NCI-H345 treated with DMSO at 0.1 percent for 48 hours (cell line): ENCODE measurements around the gene RHEX.
A peak's percentile ranks its signal among the peaks of the same experiment; 100 is the strongest.

Experiments
- DNase-seq: peaks from one replicate; lab custom pipeline; 2025; ENCODE audit not compliant: unreplicated experiment; lab: John Stamatoyannopoulos, UW

The RHEX gene

DNA sequence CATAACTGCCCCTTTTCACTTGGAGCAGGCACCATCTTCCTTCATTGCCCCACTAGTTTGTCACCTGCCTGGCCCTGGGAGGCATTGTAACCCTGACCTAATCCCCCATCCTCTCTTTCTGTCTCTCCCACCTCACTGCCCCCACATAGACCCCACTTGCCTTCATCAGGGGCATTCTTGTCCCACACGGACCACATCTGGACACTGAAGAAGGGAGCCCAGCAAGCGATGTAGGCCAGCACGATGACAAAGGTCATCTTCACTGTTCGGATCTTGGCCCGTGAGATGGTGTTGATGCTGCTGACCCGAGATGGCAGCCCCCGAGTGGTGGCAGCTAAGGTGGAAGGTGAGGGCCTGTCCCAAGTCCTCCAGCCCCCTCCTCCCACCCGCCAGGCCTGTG, 62.8 kb downstream of the RHEX start:
- no peak for DNase-seq

DNA sequence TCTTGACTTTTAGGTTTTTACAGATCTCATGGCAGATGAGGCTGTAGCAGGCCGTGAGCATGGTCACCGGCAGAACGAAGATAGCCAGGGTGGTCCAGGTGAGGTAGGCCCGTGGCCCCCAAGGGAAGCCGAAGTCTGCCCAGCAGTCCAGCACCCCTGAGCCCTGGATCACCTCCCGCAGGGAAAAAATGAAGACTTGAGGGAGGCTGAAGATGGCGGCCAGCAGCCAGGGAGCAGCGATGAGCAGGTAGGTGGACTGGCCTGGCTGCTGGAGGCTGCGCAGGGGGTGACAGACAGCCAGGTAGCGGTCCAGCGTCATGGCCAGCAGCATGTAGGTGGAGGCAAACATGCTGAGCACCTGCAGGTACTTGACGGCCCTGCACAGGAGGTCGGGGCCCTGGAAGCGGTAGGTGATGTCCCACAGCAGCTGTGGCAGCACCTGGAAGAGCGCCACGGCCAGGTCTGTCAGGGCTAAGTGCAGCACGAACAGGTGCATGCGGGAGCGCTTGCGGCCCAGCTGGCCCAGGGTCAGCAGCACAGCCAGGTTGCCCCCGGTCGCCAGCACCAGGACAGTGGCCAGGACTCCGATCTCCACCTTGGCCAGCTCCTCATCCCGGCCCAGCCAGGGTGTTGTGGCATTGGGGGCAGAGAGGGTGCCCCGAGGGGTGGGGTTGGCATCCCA, 63.4 kb downstream of the RHEX start:
- no peak for DNase-seq

DNA sequence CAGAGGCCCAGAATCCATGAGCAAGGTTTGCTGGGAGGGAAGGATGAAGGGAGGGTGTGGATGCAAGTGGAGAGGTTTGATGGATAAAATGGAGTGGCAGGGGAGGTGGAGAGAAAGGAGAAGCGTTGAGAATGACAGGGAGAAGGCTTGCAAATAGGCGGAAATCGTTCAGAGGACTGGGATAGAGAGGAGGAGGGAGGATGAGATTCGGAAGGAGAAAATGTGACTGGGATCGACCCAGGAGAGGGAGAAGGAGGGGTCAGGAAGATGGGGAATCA, 63.8 kb downstream of the RHEX start:
- no peak for DNase-seq

DNA sequence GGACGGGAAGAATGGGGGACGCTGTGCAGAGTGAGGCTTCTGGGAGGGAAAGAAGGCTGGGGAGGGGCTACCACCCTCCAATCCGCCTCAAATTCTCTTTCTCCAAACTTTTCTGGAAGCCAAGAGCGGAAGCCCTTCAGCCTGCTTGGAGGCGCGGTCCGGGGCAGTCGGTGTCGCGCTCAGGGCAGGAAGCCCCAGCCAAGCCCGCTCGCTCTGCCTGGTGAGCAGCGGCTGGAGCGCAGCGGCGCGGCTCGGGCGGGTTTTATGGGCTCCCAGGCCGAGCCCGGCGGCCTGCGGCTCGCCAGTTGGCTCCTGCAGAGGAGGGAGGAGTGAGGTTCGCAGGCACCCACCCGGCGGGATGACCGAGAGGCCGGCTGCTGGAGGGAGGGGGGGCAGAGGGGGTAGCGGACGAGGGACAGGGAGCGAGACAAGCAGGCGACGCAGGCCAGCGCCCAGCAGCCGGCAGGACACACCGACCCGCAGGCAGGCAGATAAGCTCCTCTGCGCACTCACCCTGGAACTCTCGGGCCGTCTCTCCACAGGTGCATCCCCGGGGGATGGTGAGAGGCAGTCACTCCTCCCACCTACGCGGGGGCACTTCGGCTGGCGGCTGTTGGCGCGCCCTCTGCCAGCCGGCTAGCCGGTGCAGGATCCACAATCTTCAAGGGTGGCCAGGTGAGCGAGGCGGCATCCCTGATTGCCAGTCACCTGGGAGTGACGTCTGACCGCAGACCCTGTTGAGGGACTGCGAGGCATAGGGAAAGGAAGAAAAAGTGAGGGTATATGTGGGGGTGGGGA, 64.4 kb downstream of the RHEX start, which contains the start of gene AVPR1B:
AVPR1B (minus strand) TSS at position 238 of the 798 bp plus-strand sequence. CDS start 498 bp downstream, outside the sequence.
- DNase-seq = peak; percentile 50

DNA sequence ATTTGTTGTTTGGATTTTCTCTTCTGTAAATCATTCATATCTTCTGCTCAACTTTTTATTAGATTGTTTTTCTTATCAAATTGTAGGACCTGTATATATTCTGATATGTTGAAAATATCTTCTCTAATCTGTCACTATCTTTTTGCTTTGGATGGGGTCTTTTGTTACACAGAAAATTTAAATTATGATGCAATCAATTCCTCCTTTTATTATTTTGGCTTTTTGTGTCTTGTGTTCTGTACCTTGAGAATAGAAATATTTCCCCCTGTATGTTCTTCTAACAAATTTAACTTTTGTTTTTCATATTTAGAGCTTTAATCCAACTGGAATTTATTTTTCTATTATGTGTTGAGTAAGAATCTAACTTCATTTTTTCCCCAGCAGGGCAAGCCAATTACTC, 67.4 kb downstream of the RHEX start:
- no peak for DNase-seq

DNA sequence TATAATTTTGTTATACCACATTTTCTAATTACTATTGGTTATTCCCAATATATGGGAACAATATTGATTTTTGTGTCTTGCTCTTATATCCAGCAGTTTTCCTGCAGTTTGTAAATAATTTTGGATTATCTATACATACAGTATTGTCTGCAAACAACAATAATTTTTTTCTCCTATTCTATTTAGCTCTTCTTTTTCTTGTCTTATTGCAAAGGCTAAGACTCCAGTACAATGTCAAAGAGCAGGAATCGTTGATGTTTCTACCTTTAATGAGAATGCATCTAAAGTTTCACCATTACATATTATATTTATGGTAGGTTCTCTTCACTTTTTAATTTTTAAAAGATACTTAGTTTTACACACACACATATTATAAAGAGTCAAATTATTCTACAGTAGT, 68.3 kb downstream of the RHEX start:
- no peak for DNase-seq

DNA sequence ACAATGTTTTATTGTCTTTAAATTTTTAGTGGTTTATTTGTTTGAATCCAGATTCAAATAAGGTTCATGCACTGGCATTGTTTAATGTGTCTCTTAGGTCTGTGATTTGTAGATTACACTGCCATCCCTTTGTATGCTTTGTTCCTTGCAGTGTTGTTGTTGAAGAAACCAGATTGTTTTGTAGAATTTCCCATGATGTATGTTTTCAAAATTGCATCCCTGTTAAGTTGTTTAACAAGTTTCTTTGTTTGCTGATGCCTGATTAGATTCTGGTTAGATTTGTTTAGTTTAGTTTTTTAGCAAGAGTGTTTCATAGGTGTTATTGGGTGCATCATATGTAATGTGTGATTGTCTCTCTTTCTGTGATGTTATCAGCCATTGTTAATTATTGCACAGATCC, 69.7 kb downstream of the RHEX start:
- no peak for DNase-seq

DNA sequence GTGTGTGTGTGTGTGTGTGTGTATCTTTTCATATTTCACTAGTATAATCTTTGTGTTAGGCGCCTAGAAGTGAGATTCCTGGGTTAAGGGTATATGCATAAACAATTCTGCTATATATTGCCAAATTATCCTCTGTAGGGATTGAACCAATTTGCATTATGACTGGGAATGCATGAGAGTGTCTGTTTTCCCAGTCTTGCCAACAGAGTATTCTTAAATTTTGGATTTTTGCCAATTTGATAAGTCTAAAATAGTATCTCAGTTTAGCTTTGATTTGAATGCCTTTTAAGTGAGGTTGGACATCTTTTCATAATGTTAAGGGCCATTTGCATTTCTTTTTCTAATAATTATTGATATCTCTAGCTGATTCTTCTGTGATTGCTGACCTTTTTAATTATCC, 72.4 kb downstream of the RHEX start:
- no peak for DNase-seq

DNA sequence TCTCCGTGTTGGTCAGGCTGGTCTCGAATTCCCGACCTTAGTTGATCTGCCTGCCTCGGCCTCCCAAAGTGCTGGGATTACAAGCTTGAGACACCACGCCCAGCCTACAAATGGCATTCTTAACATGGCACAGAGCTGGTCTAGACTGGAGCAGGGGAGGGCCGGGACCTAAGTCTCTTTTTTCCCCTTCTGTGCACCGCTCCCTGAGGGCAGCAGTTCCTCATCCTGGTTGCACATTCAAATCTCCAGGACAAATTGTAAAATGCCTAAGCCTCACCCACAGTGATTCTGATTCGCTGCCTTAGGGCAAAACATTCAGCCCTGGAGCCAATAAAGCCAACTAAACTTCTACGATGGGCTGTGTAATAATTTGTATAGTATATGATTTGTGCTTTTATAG, 74.4 kb downstream of the RHEX start:
- DNase-seq = no peak

DNA sequence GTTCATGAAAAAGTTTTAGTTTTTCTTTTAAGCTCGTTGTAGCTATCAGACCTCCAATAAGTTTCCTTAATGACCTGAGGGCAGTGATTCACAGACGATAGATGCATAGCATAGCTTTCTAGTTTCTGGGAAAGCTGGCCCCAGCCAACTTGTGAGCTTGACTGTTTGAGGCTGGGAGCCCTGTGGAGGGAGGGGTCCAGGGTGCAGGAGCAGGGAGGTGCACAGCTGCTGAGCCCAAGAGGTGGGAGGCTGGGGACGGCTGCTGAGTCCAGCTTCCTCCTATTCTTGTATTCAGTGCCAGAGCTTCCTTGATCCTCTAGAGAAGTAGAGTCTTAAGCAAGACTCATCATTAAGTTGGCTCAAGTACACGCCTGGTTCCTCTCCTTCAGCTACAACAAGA, 75.2 kb downstream of the RHEX start:
- DNase-seq = no peak

DNA sequence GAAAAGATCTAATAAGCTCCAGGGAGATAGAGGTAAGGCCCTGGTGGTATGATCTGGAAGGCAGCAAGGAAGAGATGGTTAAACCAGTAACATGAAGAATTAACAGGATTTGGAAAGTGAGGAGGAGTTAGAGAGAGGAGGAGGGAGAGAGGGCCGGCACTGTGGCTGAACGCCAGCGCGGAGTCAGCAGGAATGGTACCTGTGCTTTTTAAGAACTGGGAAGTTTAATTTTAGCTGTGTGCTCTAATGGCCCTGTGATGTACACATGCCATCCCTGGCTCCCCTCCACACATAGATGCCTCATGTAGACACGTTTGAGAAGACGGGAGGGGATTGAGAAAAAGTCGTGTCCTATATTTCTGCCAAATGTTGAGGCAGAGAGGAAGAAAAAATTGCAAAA, 78.1 kb downstream of the RHEX start:
- no peak for DNase-seq

DNA sequence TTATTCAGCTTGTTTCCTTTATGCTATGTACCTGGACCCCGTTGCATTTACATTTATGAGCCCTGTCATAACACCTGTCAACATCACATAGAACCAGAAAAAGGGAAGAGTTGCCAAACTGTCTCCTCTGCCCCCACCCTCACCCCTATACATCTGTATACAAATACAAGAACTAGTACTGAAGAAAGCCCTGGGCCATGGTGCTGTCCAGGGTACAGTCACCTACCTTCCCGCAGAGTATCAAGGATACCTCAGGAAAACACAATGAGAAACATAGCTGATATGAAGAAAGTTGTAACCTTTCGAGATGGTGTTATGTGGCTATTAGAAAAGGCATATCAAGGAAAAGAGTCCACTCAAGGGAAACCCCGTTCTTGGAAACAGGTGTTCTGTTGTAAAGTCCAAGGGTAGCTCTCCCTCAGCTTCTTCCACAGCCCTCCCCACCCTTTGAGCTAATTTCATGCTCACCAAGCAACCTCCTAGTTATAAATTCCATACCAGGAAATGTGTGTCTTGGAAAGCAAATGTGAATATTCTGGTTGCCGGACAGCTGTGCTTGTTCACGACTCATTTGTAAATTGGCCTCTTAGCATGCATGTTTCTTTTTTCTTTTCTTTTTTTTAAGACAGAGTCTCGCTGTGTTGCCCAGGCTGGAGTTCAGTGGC, 80.9 kb downstream of the RHEX start:
- no peak for DNase-seq

DNA sequence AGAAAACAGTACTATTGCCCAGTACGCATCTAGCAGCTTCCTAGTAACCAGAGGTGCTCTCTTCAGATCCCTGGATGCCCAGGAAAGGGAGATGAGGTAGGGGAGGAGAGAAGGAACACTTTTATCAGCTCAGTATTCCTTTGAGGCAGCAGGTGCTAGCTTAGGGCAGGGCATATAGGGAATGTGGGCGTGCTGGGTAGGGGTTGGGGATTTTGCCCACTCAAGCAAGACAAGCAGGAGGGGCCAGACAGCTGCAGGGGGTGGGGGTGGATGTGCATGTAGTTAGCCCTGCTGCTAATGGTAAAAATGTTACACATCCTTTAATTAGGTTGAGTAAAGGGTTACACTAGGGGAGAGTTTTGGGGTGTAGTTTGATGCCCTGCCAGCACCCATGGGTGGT, 82.3 kb downstream of the RHEX start:
- no peak for DNase-seq

DNA sequence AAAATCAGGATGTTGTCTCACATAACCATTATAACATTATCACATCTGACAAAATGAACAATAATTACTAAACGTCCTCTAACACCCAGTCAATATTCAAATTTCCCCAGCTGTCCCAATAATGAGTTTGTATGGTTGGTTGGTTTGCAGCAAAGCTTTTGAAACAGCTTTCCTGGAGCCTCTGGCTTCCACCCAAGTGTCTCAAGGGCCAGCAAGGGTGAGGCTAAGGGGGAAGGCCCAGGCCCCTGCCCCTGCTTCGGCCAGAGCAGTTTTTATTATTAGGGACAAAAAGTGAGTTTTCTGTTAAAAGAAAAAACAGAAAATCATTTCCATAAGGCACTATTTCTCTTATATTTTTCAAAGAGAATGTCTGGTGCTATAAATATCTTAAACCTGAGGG, 83.3 kb downstream of the RHEX start:
- no peak for DNase-seq

DNA sequence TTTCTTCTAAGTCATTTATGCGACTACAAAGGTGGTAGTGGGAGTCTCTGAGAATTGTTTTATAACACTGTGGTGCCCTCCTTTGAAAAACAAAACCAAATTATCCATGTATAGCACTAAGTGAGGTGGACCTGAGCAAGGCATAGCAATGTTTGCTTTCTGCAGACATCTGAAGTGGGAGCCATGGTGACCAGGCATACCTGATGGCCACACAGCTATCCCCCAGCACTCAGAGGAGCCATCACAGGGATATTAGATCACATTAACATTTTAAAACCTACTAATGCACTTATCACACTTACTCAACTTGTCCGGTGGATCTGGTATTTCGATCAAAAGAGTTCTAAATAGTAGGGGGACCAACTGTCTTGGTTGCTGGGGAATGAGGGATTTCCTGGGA, 89.0 kb downstream of the RHEX start:
- DNase-seq = no peak

DNA sequence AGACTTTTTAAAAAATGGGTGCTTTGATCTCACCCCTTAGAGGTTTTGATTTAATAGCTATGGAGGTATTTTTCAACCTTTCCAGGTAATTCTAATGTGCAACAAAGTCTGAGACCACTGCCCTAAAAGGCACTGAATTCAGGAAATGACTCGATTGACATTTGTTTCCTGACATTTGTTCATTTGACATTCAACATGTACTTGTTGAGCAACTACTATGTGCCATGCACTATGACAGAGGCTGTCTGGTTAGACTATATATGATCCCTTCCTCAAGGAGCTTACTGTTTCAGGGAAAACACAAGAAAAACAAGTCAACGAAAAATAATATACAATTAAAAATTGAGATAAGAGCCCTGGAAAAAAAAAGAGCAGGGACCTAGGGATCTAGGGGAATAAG, 89.8 kb downstream of the RHEX start:
- DNase-seq = no peak

DNA sequence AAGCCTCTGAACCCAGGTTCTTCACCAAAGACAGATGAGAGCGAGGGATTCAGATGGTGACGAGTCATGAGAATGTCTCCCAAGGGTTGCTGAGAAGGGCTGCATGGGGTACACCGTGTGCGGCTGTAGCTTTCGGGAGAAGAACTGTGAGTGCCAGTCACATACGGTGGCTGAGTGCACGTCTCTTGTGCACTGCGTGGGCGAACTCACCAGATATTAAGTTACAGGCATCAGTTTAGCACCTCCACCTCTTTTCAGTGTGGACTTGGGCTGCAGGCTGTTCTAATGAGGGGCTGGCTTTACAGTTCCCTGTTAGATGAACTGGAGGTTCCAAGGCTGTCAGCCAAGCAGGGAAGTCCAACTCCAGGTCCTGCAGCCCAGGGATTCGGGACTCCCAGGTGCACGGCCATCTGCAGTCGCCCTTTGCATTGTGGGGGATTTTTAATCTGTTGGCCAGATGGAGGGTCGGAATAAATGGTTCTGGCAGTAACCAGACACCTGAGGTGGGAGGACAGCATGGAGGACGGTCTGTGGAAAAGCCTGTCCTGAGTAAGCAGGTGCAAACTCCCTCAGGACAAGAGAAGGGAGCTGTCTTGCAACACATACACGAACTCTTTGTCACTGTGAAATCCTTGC, 90.7 kb downstream of the RHEX start:
- DNase-seq = no peak

DNA sequence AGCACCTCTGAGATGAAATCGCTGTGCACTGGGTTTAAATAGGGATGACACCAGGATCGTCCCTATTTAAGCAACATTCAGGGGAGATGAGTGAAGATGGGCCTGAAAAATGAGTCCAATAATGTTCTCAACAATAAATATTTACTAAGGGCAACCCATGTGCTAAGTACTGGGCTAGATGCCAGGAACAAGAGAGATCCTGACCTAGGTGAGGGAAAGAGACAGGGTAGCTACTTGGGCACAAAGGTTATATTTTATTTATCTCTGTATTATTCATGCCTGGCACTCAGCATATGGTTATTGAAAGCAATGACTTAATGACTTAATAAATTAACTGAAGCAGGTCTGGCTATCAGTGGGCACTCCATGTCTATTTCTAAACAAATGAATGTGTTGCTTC, 91.6 kb downstream of the RHEX start:
- peak; percentile 1 for DNase-seq

DNA sequence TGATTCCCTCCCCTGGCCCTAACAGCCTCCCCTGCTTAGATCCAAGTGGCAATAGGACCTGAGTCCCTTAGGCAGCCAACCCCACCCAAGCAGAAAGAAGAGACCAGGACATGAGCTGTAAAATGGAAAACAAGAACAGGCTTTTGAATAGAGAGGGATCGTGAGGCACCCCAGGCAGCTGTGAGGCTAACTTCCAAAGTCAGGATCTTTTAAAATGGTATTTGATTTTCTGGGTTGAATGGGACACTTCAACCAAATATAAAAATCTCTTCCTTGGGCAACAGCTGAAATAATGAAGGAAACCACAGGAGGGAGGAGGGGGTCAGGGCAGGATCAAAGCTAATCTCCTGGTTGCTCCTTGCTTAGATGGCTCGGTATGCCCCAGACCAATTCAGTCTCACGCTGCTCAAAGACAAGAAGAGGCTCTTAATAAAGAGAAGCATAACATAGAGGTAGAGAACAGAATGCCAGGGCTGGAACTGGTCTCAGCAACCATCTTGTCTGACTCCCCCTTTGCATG, 92.9 kb downstream of the RHEX start:
- DNase-seq = no peak
